ENCODE measurements around the gene GAPVD1.
"Not testable (repeated sequence)": the region's sequence is repeated elsewhere in the genome, so short reads cannot be mapped to it uniquely, and the experiment has no call there.

Gene GAPVD1

GRCh38 chr9:125377584-125378250 is 116.1 kb downstream of the GAPVD1 start:
- no peak for DNase-seq

- no peak for DNase-seq
Measured at GRCh38 chr9:125378778-125379177, 117.2 kb downstream of the GAPVD1 start.

- no peak for DNase-seq
Measured at GRCh38 chr9:125379208-125379607, 117.6 kb downstream of the GAPVD1 start.

GRCh38 chr9:125380406-125380805 is 118.8 kb downstream of the GAPVD1 start:
- DNase-seq = no peak

- no peak for DNase-seq
Measured at GRCh38 chr9:125387861-125388524, 126.4 kb downstream of the GAPVD1 start.

GRCh38 chr9:125388978-125389377 is 127.4 kb downstream of the GAPVD1 start:
- DNase-seq = no peak

GRCh38 chr9:125391704-125392103 is 130.1 kb downstream of the GAPVD1 start:
- no peak for DNase-seq

GRCh38 chr9:125393426-125393825 is 131.8 kb downstream of the GAPVD1 start:
- no peak for DNase-seq

- DNase-seq = no peak
Measured at GRCh38 chr9:125396799-125397198, 135.2 kb downstream of the GAPVD1 start.

GRCh38 chr9:125397736-125398135 is 136.1 kb downstream of the GAPVD1 start:
- no peak for DNase-seq

GRCh38 chr9:125398243-125398642 is 136.6 kb downstream of the GAPVD1 start:
- no peak for DNase-seq

- no peak for DNase-seq
Measured at GRCh38 chr9:125399165-125399564, 137.5 kb downstream of the GAPVD1 start.

- no peak for DNase-seq
Measured at GRCh38 chr9:125399666-125400065, 138.0 kb downstream of the GAPVD1 start.

- DNase-seq = not testable (repeated sequence)
Measured at GRCh38 chr9:125400232-125400631, 138.6 kb downstream of the GAPVD1 start.

GRCh38 chr9:125400725-125401716 is 139.4 kb downstream of the GAPVD1 start:
- no peak for DNase-seq

GRCh38 chr9:125404733-125405132 is 143.1 kb downstream of the GAPVD1 start:
- DNase-seq = no peak

GRCh38 chr9:125405938-125406809 is 144.5 kb downstream of the GAPVD1 start:
- DNase-seq = peak; percentile 60

GRCh38 chr9:125406810-125407087 is 145.1 kb downstream of the GAPVD1 start:
- DNase-seq = no peak

- DNase-seq = no peak
Measured at GRCh38 chr9:125407432-125407973, 145.9 kb downstream of the GAPVD1 start.

GRCh38 chr9:125407974-125408900 is 146.6 kb downstream of the GAPVD1 start:
- peak; percentile 87 for DNase-seq

GRCh38 chr9:125409217-125409636 is 147.6 kb downstream of the GAPVD1 start:
- no peak for DNase-seq
